Activated CD4-positive, alpha-beta T cell treated with anti-CD3 and anti-CD28 coated beads, Interleukin-2, Interleukin-6, amounts not matched to agents 100 ng/mL and 50 ng/mL, durations not matched to agents 16 hours and 8 hours (primary cell): ENCODE results near the gene EXOG.
"Not testable (repeated sequence)": the region's sequence is repeated elsewhere in the genome, so short reads cannot be mapped to it uniquely, and the experiment has no call there.

Experiments used
- DNase-seq: peaks from one replicate; pipeline ENCODE4 v3.0.0-alpha.2; 2020

EXOG gene

GRCh38 chr3:38564631-38565338 is 68.6 kb downstream of the EXOG start:
- no peak for DNase-seq

GRCh38 chr3:38565339-38566214 is 69.4 kb downstream of the EXOG start:
- no peak for DNase-seq

- DNase-seq, result no peak
Measured at GRCh38 chr3:38566215-38566528, 70.0 kb downstream of the EXOG start.

- DNase-seq, result not testable (repeated sequence)
Measured at GRCh38 chr3:38566794-38567193, 70.7 kb downstream of the EXOG start.

GRCh38 chr3:38567498-38567897 is 71.4 kb downstream of the EXOG start:
- no peak for DNase-seq

- no peak for DNase-seq
Measured at GRCh38 chr3:38573111-38573510, 77.0 kb downstream of the EXOG start.

GRCh38 chr3:38573556-38573955 is 77.4 kb downstream of the EXOG start:
- no peak for DNase-seq

DNA sequence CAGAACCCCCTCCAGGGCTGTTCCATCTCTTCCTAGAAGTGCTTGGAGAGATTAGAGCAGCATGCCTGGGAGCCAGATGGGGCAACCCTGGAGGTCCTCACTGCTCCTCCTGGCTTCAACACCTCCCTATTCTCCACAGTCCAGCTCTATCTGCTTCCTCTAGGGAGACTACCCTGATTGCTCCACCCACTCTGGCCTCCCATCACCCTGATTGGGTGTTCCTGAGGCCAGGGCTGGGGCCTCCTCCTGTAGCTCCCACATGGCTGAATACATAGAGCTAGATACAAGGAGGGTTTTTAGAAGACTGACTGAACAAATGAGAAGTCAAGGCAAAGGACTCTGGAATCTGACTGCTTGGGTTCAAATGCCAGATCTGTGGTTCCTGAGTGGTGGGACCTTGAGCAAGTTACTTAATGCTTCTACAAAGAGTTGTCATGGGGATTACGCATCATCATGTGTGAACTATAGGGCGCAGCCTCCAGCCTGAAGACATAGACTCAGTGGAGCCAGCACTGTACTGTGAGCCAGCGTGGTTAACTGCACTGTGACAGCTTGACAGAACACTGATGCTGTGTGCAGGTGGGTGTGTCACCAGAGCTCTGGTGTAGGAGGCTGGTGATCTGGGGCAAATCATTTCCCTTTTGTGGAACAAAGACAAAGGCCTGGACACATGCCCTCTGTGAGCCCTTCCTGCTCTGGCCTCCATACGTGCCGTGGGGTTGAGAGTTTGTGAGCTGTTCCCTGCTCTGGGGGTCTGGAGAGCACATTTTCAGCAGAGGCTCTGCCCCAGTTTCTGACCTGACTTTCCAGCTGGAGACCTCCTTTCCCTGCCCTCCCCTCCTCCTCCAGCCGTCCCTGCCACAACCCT is 78.5 kb downstream of the EXOG start:
- DNase-seq, result no peak

GRCh38 chr3:38575279-38575843 is 79.2 kb downstream of the EXOG start:
- DNase-seq, result no peak
